CD4-positive, alpha-beta T cell (primary cell): ENCODE results near the gene ATP5MC2. TPM values are rescaled to one million over a fixed set of nuclear protein-coding genes. Genes with fewer than 3 reads are reported as not detected.
A peak's percentile ranks its signal among the peaks of the same experiment; 100 is the strongest.

Experiments
- ATAC-seq: fragments of 200-7000 bp; cut with Tn5 transposase; one replicate; pipeline ENCODE4 v1.10.0; 2022; ENCODE audit warnings: mild to moderate bottlenecking; ENCODE audit not compliant: poor library complexity
- CTCF ChIA-PET: fragments of 350-600 bp; sonication (Branson Sonifier 250); formaldehyde crosslinking; loops from one replicate; lab custom pipeline; 2021; ENCODE audit warnings: antibody characterized with exemption, inconsistent platforms; lab: Charles Lee
- POLR2A ChIA-PET: fragments of 350-600 bp; sonication (Branson Sonifier 250); formaldehyde crosslinking; loops from one replicate; lab custom pipeline; 2021; ENCODE audit warnings: antibody characterized with exemption, inconsistent platforms; lab: Charles Lee
- DNase-seq, 14 experiments: peaks; one replicate each; pipeline ENCODE4 v3.0.0-alpha.2; 2013 to 2020; ENCODE audit warnings: mixed read lengths in 2 of 14
- H3K27ac ChIP-seq, 2 donors: one replicate each; pipeline versions ENCODE4 v1.5.1 to v1.7.0; 2013; ENCODE audit warnings: low read length in 2 of 2, low read depth in 1 of 2, mild to moderate bottlenecking in 1 of 2
- H3K27me3 ChIP-seq, 2 experiments: 1 replicate in 1 of 2; 2 replicates in 1 of 2; pipeline versions ENCODE4 v1.6.1 to v1.7.0; 2013; ENCODE audit warnings: low read length in 2 of 2, control low read depth in 1 of 2, mild to moderate bottlenecking in 1 of 2, moderate library complexity in 1 of 2; ENCODE audit not compliant: insufficient read depth in 2 of 2, control insufficient read depth in 1 of 2
- H3K36me3 ChIP-seq: one replicate; pipeline ENCODE4 v1.6.1; 2013; ENCODE audit warnings: low read length, control low read depth; ENCODE audit not compliant: insufficient read depth
- H3K4me1 ChIP-seq: one replicate; pipeline ENCODE4 v1.6.1; 2013; ENCODE audit warnings: low read length, control low read depth; ENCODE audit not compliant: insufficient read depth
- H3K4me3 ChIP-seq: one replicate; pipeline ENCODE4 v1.5.1; 2013; ENCODE audit warnings: mild to moderate bottlenecking, low read length, moderate library complexity
- H3K9me3 ChIP-seq, 2 experiments: 1 replicate in 1 of 2; 2 replicates in 1 of 2; pipeline versions ENCODE4 v1.6.1 to v1.7.0; 2013; ENCODE audit warnings: low read length in 2 of 2, mild to moderate bottlenecking in 2 of 2, control low read depth in 1 of 2, moderate library complexity in 1 of 2; ENCODE audit not compliant: control insufficient read depth in 1 of 2, insufficient read depth in 1 of 2
- H3K27ac Mint-ChIP-seq: one replicate; pipeline ENCODE4 v1.8.0; 2020; ENCODE audit warnings: mixed read lengths
- H3K27me3 Mint-ChIP-seq: one replicate; pipeline ENCODE4 v1.8.0; 2021; ENCODE audit warnings: mixed read lengths
- H3K36me3 Mint-ChIP-seq: one replicate; pipeline ENCODE4 v1.8.0; 2021; ENCODE audit warnings: low read depth, mixed read lengths
- H3K4me1 Mint-ChIP-seq: one replicate; pipeline ENCODE4 v1.8.0; 2021; ENCODE audit warnings: low read depth, mixed read lengths
- H3K4me3 Mint-ChIP-seq: one replicate; pipeline ENCODE4 v1.8.0; 2020; ENCODE audit warnings: mild to moderate bottlenecking, mixed read lengths
- H3K9me3 Mint-ChIP-seq: one replicate; pipeline ENCODE4 v1.8.0; 2020; ENCODE audit warnings: mixed read lengths
- CTCF ChIP-seq: fragments of 200-600 bp; IDR thresholded peaks from one replicate; pipeline ENCODE4 v1.8.0; 2022; ENCODE audit warnings: antibody characterized with exemption, mild to moderate bottlenecking
- intact Hi-C, 2 experiments: fragments of 100-400 bp; cut with DNase I in 1 of 2; cut with micrococcal nuclease in 1 of 2; formaldehyde crosslinking; loops; one replicate each; pipeline versions ENCODE4 v1.15.1 to v1.9.0; 2023 to 2025; cut with DNase I, micrococcal nuclease
- total RNA-seq, 174 experiments: library from RNA in 2 of 174; stranded (reverse) in 2 of 174; gene quantifications; one replicate each; pipeline ENCODE4 v1.2.3 and lab custom pipeline; 2021 to 2026

ATP5MC2 gene
- total RNA-seq, 2 experiments from 2014 or later, result 235 to 245 TPM

GRCh38 chr12:53627919-53628318 is 48.0 kb downstream of the ATP5MC2 start:
- H3K9me3 ChIP-seq, result no peaks in the 10 kb centered on the region
- intact Hi-C loops, result loop anchor here (2.0 to 5.0 kb wide), 5 partner anchors 47 to 576 kb away; partner anchors contain the start of genes CALCOCO1 (in 1 of the 2) and TNS2 (in 1 of the 2)
- Mint-ChIP-seq H3K36me3 (peaks cover 12% of the 10 kb centered on the region), H3K27ac (no peak overlapping the region), H3K9me3 (no peaks in the 10 kb centered on the region), H3K4me1 (peaks cover 46% of the 10 kb centered on the region), H3K27me3 (no peaks in the 10 kb centered on the region), H3K4me3 (peak overlapping the region; percentile 68)
- H3K4me3 ChIP-seq, result no peak overlapping the region
- H3K27me3 ChIP-seq, result no peaks in the 10 kb centered on the region
- CTCF ChIA-PET, result interaction anchor here (0.6 to 7.6 kb wide), 3 partner anchors 47 to 146 kb away, joined by 3 to 31 read pairs (median 9); partner anchors contain the start of gene ATP5MC2
- H3K36me3 ChIP-seq, result no peaks in the 10 kb centered on the region
- DNase-seq (no peak), ATAC-seq (no peak)
- TF ChIP-seq CTCF, result no peak
- H3K4me1 ChIP-seq, result peaks cover 22% of the 10 kb centered on the region
- H3K27ac ChIP-seq, result no peak overlapping the region
- POLR2A ChIA-PET, result interaction anchor here (0.6 to 3.5 kb wide), 3 partner anchors 18 to 262 kb away, joined by 3 to 28 read pairs (median 4); partner anchors contain the start of gene ATP5MC2

DNA sequence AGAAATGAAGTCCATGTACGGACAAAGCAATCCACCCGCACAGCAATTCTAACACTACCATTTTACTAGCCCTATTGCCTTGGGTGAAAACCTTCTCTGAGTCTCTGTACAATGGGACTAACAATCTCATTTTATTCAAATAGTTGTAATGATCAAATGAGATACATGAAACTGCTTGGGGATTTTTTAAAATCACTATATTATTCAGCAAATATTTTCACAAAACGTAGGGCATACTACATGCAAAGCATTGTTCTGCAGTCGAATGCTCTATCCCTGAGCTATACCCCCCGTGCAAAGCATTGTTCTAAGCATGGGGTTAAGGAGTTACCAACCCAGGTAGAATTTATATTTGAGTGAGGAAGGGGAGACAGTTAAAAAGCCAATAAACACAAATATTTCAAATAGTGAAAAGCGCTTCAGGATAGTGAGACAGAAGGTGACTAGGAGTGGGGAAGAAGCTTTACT is 49.1 kb downstream of the ATP5MC2 start:
- H3K27ac Mint-ChIP-seq, result peak overlapping the region; percentile 91
- CTCF ChIA-PET, result interaction anchor here (0.5 to 7.6 kb wide), 3 partner anchors 49 to 120 kb away, joined by 3 to 31 read pairs (median 9); partner anchors contain the start of gene ATP5MC2
- intact Hi-C loops, result loop anchor here (1.0 to 5.0 kb wide), 6 partner anchors 48 to 574 kb away; partner anchors contain the start of genes ATP5MC2 (in 1 of the 2), CALCOCO1 (in 1 of the 2) and TNS2 (in 1 of the 2)
- no peaks in the 10 kb centered on the region for H3K27me3 ChIP-seq
- ATAC-seq, result no peak
- H3K4me1 ChIP-seq, result peaks cover 22% of the 10 kb centered on the region
- H3K9me3 ChIP-seq, result no peaks in the 10 kb centered on the region
- H3K4me1 Mint-ChIP-seq, result peaks cover 51% of the 10 kb centered on the region
- POLR2A ChIA-PET, result interaction anchor here (1.0 to 3.5 kb wide), 3 partner anchors 9 to 126 kb away, joined by 3 to 28 read pairs (median 9); partner anchors contain the start of gene ATP5MC2
- H3K9me3 Mint-ChIP-seq, result no peaks in the 10 kb centered on the region
- no peaks in the 10 kb centered on the region for H3K27me3 Mint-ChIP-seq
- peaks cover 12% of the 10 kb centered on the region for H3K36me3 Mint-ChIP-seq
- peak overlapping the region; percentile 38 to 73 for H3K27ac ChIP-seq
- DNase-seq, result peak in 1 of 14 experiments; percentile 11
- no peaks in the 10 kb centered on the region for H3K36me3 ChIP-seq
- H3K4me3 ChIP-seq, result peak overlapping the region; percentile 73
- TF ChIP-seq CTCF, result no peak
- H3K4me3 Mint-ChIP-seq, result peak overlapping the region; percentile 99

DNA sequence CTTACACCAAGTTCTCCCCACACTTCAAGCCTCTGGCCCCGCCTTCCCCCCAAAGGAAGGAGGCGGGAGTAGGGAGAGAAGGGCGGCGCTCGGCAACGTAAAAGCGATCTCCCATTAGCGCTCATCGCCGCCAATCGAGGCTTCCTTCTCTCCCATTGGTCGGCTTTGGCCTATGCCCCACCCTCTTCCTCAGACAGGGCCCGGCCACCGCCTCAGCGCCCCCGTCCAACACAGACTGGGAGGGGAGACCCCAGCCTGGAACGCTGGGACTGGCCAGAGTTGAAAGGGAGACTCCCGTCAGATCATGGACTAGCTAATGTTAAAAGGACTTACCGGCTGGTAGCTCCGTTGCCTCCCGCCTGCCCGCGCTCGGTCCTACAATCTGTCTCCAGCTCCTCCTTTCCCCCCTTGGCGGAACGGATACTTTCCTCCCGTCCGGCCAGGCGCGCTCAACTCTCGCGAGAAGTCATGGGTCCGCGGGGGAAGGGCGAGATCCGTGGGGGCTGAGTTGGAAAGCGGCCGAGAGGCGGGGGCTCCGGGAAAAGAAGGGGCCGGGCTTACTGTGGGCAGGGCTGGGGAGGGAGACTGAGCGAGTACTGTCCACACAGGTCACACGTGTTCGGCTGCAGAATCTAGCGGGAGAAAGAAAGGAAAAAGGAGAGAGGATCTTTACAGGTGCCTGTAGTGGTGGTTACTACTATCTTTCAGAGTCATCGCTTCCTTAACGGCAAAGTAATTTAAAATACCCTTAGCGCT is 49.8 kb downstream of the ATP5MC2 start, which contains the start of gene ATF7:
ATF7 (minus strand) TSS at position 437 of the 756 bp plus-strand sequence. CDS start 25,382 bp downstream, outside the sequence.
- H3K4me1 Mint-ChIP-seq, result peaks cover 57% of the 10 kb centered on the region
- H3K4me3 Mint-ChIP-seq, result peak within 1 kb of the TSS; percentile 99
- H3K27me3 Mint-ChIP-seq, result no peaks in the 10 kb centered on the region
- peaks cover 15% of the 10 kb centered on the region for H3K36me3 Mint-ChIP-seq
- H3K4me3 ChIP-seq, result peak within 1 kb of the TSS; percentile 73
- intact Hi-C loops, result loop anchor here (1.0 to 5.0 kb wide), 6 partner anchors 49 to 574 kb away; partner anchors contain the start of genes ATP5MC2 (in 1 of the 2), CALCOCO1 (in 1 of the 2) and TNS2 (in 1 of the 2)
- H3K9me3 ChIP-seq, result no peaks in the 10 kb centered on the region
- ChIA-PET POLR2A (interaction anchor here (1.0 to 3.5 kb wide), 4 partner anchors 9 to 125 kb away, joined by 3 to 28 read pairs (median 7); partner anchors contain the start of gene ATP5MC2), CTCF (interaction anchor here (4.0 to 7.6 kb wide), 2 partner anchors 49 to 120 kb away, joined by 9 to 31 read pairs; partner anchors contain the start of gene ATP5MC2)
- H3K27ac ChIP-seq, result peak within 1 kb of the TSS; percentile 73 to 78
- peak within 1 kb of the TSS; percentile 91 for H3K27ac Mint-ChIP-seq
- no peaks in the 10 kb centered on the region for H3K27me3 ChIP-seq
- no peaks in the 10 kb centered on the region for H3K9me3 Mint-ChIP-seq
- ATAC-seq, result peak; percentile 93
- peaks cover 26% of the 10 kb centered on the region for H3K4me1 ChIP-seq
- no peak for TF ChIP-seq CTCF
- no peaks in the 10 kb centered on the region for H3K36me3 ChIP-seq
- peak; percentile 95 to 99 (median 98) for DNase-seq
